Esophagus squamous epithelium (tissue), 5 donors: ENCODE data around the gene LARP4B. TPM values are rescaled to one million over a fixed set of nuclear protein-coding genes. Genes with fewer than 3 reads are reported as not detected.
A peak's percentile ranks its signal among the peaks of the same experiment; 100 is the strongest.

Source experiments
- DNase-seq: peaks from one replicate; lab custom pipeline; 2025; lab: John Stamatoyannopoulos, UW
- H3K27ac ChIP-seq, 4 donors: fragments of 200-600 bp; sonication (generic); one replicate each; pipeline ENCODE4 v1.5.1; 2016 to 2019; ENCODE audit warnings: mild to moderate bottlenecking in 1 of 4
- H3K27me3 ChIP-seq, 4 donors: fragments of 200-600 bp; sonication (generic); 1 replicate in 3 of 4; 2 replicates in 1 of 4; pipeline versions ENCODE4 v1.5.1 to v1.6.0; 2017 to 2021; ENCODE audit warnings: antibody characterized with exemption in 1 of 4
- H3K36me3 ChIP-seq, 3 donors: fragments of 200-600 bp; sonication (generic); one replicate each; pipeline ENCODE4 v1.5.1; 2016 to 2019
- H3K4me1 ChIP-seq, 3 donors: fragments of 200-600 bp; sonication (generic); one replicate each; pipeline ENCODE4 v1.5.1; 2017 to 2019
- H3K4me3 ChIP-seq, 4 donors: fragments of 200-600 bp; sonication (generic); 1 replicate in 3 of 4; 2 replicates in 1 of 4; pipeline ENCODE4 v1.5.1; 2016 to 2019; ENCODE audit warnings: mild to moderate bottlenecking in 2 of 4, moderate library complexity in 1 of 4
- H3K9me3 ChIP-seq, 3 donors: fragments of 200-600 bp; sonication (generic); one replicate each; pipeline ENCODE4 v1.5.1; 2016 to 2019
- POLR2A ChIP-seq, 4 donors: fragments of 450-650 bp; IDR thresholded peaks; one replicate each; pipeline ENCODE4 v1.6.1; 2017; ENCODE audit warnings: antibody characterized with exemption in 4 of 4, mild to moderate bottlenecking in 4 of 4, moderate library complexity in 3 of 4
- WGBS, 2 donors: methylation state at CpG; one replicate each; pipeline ENCODE4 v1.1.5; 2018; 5-methylcytosine and 5-hydroxymethylcytosine counted together
- intact Hi-C: fragments of 100-400 bp; cut with DNase I; formaldehyde crosslinking; loops from one replicate; pipeline ENCODE4 v1.15.0; 2022
- total RNA-seq, 4 donors: library from RNA; depleted of rRNA; stranded (reverse); fragments of >200 nt; gene quantifications; one replicate each; pipeline ENCODE4 v1.1.0, GENCODE V29; 2016
- TF ChIP-seq, protein P1 (sequence below), 6 experiments: fragments of 450-650 bp in 4 of 6; fragments of 200-600 bp in 2 of 6; sonication (generic) in 2 of 6; IDR thresholded peaks; one replicate each; pipeline ENCODE4 v1.5.1; 2016 to 2019; ENCODE audit warnings: antibody characterized with exemption in 6 of 6, mild to moderate bottlenecking in 4 of 6, moderate library complexity in 4 of 6
- donor health status: DM: yes; HTN: yes; CAD: no.

The LARP4B gene
- total RNA-seq, 4 donors from 2014 or later = 32.7 to 75.5 (median 63.4) TPM

DNA sequence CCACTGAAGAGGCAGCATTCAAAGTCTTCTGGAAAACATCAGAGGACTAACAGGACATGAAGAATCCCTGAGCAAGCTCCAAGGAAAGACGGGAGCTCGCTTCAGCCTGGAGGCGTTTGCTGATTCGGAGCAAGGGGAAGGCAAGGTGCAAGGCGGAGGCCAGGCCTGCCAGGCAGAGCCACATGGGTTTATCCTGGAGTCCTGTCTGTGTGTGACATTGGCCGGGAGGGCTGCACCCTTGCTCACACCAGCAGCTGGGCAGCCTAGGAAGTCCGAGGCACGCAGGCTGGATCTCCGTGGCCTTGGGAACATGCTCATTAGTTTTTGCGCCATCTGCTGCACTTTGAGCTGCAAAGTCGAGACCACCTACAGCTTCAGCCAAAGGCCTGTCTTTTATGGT is 22.3 kb upstream of the LARP4B start:
- peaks cover 0 to 14% (median 0%) of the 10 kb centered on the region in 3 donors for H3K4me1 ChIP-seq
- no peaks in the 10 kb centered on the region for H3K9me3 ChIP-seq
- TF ChIP-seq POLR2A (IDR thresholded peaks at IDR 0.05) = no peak
- TF ChIP-seq, protein P1, sequence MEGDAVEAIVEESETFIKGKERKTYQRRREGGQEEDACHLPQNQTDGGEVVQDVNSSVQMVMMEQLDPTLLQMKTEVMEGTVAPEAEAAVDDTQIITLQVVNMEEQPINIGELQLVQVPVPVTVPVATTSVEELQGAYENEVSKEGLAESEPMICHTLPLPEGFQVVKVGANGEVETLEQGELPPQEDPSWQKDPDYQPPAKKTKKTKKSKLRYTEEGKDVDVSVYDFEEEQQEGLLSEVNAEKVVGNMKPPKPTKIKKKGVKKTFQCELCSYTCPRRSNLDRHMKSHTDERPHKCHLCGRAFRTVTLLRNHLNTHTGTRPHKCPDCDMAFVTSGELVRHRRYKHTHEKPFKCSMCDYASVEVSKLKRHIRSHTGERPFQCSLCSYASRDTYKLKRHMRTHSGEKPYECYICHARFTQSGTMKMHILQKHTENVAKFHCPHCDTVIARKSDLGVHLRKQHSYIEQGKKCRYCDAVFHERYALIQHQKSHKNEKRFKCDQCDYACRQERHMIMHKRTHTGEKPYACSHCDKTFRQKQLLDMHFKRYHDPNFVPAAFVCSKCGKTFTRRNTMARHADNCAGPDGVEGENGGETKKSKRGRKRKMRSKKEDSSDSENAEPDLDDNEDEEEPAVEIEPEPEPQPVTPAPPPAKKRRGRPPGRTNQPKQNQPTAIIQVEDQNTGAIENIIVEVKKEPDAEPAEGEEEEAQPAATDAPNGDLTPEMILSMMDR (IDR thresholded peaks at IDR 0.05) = no peak
- H3K4me3 ChIP-seq = no peak overlapping the region
- peaks cover 0 to 14% (median 0%) of the 10 kb centered on the region in 4 donors for H3K27me3 ChIP-seq
- no peak overlapping the region for H3K27ac ChIP-seq
- 78 to 88% methylated on average over 5 to 8 of the region's 11 CpGs for WGBS, 2 donors
- H3K36me3 ChIP-seq = no peaks in the 10 kb centered on the region
- intact Hi-C loops = no loop called here
- DNase-seq = no peak

DNA sequence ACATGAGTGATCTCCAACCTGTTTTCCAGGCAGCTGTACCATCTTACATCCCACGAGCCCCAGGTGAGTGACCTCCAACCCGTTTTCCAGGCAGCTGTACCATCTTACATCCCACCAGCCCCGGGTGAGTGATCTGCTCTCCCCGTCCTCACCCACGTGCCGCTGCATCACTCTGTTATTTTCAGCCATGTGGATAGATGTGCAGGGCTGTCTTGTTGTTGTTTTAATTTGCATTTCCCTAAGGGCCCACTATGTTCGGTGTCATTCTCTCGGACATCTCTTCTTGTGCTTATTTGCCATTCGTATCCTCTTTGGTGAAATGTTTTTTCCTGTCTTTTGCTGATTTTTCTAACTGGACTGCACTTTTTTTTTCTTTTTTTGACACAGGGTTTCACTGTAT is 17.9 kb upstream of the LARP4B start:
- Histone ChIP-seq H3K36me3 (no peaks in the 10 kb centered on the region), H3K4me3 (no peak overlapping the region), H3K4me1 (peaks cover 0 to 13% (median 0%) of the 10 kb centered on the region in 3 donors), H3K9me3 (no peaks in the 10 kb centered on the region), H3K27ac (no peak overlapping the region), H3K27me3 (peaks cover 0 to 11% (median 0%) of the 10 kb centered on the region in 4 donors)
- WGBS, 2 donors = 73 to 80% methylated on average over 9 of the region's 9 CpGs
- TF ChIP-seq, protein P1 (IDR thresholded peaks at IDR 0.05) = no peak
- no peak for TF ChIP-seq POLR2A (IDR thresholded peaks at IDR 0.05)
- no peak for DNase-seq
- intact Hi-C loops = no loop called here

DNA sequence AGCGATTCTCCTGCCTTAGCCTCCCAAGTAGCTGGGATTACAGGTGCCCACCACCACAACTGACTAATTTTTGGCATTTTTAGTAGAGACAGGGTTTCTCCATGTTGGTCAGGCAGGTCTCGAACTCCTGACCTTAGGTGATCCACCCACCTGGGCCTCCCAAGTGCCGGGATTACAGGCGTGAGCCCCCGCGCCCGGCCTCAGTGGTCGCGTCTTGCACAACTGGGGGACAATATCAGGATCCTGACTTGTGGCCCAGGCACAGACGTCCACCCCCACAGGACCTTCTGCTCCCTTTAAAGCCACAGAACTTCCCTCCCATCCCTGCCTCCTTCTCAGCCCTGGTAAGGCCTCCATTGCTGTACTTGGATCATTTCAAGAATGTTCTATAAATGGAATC is 16.8 kb upstream of the LARP4B start:
- no peaks in the 10 kb centered on the region for H3K36me3 ChIP-seq
- H3K9me3 ChIP-seq = no peaks in the 10 kb centered on the region
- peaks cover 0 to 24% (median 4%) of the 10 kb centered on the region in 3 donors for H3K4me1 ChIP-seq
- intact Hi-C loops = no loop called here
- H3K27me3 ChIP-seq = peaks cover 0 to under 1% (median 0%) of the 10 kb centered on the region in 4 donors
- no peak overlapping the region for H3K4me3 ChIP-seq
- no peak overlapping the region for H3K27ac ChIP-seq
- 87 to 93% methylated on average over 2 to 10 of the region's 10 CpGs for WGBS, 2 donors
- no peak for DNase-seq
- TF ChIP-seq POLR2A (IDR thresholded peaks at IDR 0.05) = no peak
- TF ChIP-seq, protein P1 (IDR thresholded peaks at IDR 0.05) = no peak

DNA sequence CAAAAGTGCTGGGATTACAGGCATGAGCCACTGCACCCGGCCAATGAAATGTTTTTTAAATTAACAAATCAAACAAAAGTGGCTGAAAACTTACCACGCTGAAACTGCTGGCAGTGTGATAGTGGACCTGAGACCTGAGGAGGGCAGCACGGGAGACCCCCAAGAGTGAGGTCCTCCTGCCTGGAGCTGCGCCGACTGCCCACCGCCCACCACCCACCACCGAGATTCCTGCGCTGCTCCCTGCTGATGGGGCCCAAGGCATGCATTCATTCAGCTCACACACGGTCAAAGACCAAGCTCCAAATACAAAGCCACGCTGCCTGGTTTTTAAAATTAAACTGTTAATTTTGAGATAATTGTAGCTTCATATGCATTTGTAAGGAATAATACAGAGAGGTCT is 16.4 kb upstream of the LARP4B start:
- TF ChIP-seq POLR2A (IDR thresholded peaks at IDR 0.05) = no peak
- TF ChIP-seq, protein P1 (IDR thresholded peaks at IDR 0.05) = no peak
- WGBS, 2 donors = 82 to 96% methylated on average over 7 to 10 of the region's 10 CpGs
- intact Hi-C loops = no loop called here

DNA sequence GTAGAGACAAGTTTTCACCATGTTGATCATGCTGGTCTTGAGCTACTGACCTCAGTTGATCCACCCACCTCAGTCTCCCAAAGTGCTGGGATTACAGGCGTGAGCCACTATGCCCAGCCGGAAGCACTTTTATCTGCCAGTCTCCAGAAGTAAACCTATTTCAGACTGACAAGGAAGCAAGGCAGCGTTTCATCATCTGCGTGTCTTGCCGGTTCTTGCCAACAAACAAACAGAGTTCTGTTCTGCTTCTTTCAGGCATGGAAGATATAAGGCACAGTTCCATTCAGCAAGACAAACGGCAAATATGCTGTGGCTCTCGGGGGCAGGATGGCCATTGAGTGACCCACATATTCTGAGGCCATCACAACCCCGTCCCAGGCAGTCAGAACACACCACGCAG is 15.5 kb upstream of the LARP4B start:
- Histone ChIP-seq H3K27ac (peak overlapping the region in 2 of 4 donors; percentile 31 to 35), H3K36me3 (no peaks in the 10 kb centered on the region), H3K4me3 (no peak overlapping the region), H3K27me3 (no peaks in the 10 kb centered on the region), H3K4me1 (peaks cover 0 to 25% (median 4%) of the 10 kb centered on the region in 3 donors), H3K9me3 (no peaks in the 10 kb centered on the region)
- TF ChIP-seq POLR2A (IDR thresholded peaks at IDR 0.05) = no peak
- TF ChIP-seq, protein P1 (IDR thresholded peaks at IDR 0.05) = no peak
- 46 to 86% methylated on average over 5 to 9 of the region's 9 CpGs for WGBS, 2 donors
- DNase-seq = no peak
- intact Hi-C loops = no loop called here

More for the DNA sequence above, 16.4 kb upstream of the LARP4B start:
- Histone ChIP-seq H3K27ac (no peak overlapping the region), H3K4me3 (no peak overlapping the region), H3K36me3 (no peaks in the 10 kb centered on the region), H3K27me3 (no peaks in the 10 kb centered on the region), H3K4me1 (peaks cover 0 to 25% (median 4%) of the 10 kb centered on the region in 3 donors), H3K9me3 (no peaks in the 10 kb centered on the region)
- no peak for DNase-seq
